ENCODE measurements around the gene ZNF408.

The ZNF408 gene

DNA sequence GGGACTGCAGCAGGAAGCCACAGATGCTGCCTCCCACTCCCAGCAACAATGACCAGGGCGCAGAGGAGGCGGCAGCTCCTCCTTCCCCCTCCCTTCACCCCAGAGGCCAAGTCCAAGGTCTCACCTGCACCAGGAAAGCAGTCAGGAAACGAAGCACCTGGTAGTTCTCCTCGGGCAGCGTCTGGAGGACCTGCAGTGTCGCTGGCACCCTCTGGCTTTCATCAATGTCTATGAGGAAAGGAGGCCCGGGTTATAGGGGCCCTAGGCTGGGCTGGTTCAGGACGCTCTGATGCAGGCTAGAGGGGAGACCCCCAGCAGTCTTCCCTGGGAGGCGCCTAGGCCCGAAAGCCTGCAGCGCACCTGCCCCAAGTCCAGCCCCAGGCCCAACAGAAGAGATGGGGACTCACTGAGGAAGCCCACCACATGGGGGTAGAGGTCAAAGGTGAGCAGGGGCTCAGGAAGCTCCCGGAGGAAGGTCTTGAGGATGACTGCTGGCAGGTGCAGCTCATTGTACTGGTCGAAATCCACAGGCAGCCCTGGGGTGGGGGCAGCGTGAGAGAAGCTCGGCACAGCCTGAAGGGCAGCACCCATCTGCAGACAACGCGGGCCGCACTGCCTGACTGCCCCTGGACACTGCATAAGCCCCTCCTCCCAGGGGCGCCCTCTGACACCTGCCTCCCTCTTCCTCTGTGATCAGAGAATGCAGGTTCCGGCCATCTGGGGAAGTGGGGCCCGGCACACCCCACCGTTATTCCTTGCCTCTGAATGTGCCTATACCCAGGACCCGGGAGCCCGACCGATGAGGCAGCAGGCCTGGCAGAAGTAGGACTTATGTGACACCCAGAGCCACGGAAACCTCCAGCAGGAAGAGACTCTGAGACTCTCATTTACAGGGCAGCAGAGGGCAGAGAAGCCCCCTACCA lies 21.3 kb upstream of the ZNF408 start:
- DNase-seq (ENCODE audit: low read depth): no peak
- no peak overlapping the region for H3K4me3 ChIP-seq (ENCODE audit: control insufficient read depth, low read depth, low read length)
- TF ChIP-seq, protein P1, sequence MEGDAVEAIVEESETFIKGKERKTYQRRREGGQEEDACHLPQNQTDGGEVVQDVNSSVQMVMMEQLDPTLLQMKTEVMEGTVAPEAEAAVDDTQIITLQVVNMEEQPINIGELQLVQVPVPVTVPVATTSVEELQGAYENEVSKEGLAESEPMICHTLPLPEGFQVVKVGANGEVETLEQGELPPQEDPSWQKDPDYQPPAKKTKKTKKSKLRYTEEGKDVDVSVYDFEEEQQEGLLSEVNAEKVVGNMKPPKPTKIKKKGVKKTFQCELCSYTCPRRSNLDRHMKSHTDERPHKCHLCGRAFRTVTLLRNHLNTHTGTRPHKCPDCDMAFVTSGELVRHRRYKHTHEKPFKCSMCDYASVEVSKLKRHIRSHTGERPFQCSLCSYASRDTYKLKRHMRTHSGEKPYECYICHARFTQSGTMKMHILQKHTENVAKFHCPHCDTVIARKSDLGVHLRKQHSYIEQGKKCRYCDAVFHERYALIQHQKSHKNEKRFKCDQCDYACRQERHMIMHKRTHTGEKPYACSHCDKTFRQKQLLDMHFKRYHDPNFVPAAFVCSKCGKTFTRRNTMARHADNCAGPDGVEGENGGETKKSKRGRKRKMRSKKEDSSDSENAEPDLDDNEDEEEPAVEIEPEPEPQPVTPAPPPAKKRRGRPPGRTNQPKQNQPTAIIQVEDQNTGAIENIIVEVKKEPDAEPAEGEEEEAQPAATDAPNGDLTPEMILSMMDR (conservative IDR thresholded peaks at IDR 0.05; ENCODE audit: control insufficient read depth, insufficient read depth, low read depth, low read length): no peak

DNA sequence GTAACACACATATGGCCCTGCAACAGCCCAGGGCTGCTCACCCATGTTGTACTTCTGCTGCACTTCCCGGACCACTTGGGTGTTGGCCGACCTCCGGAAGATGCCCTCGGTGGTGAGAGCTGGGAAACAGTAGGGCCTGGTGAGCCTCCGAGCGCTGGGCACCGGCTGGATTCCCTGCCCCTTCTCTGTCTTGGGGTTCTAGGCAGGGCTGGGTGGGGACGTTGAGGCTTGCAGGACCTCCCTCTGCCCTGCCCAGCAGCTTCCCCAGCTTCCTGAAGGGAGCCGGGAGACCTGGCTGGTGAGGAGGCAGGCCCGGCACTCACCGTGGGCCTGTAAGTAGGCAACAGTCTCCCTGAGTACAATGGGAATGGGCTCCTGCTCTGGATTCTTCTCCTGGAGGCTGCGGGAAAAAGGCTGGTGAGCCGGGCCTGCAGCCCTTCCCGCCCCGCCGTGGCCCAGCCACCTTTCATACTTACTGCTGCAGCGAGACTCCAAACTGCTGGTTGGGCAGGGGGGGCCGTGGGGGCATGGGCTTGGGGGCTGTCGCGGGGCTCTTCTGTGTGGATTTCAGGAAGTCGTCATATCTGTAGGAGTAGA lies 20.6 kb upstream of the ZNF408 start:
- no peak overlapping the region for H3K4me3 ChIP-seq (ENCODE audit: control insufficient read depth, low read depth, low read length)
- TF ChIP-seq, protein P1 (conservative IDR thresholded peaks at IDR 0.05; ENCODE audit: control insufficient read depth, insufficient read depth, low read depth, low read length): no peak
- DNase-seq (ENCODE audit: low read depth): no peak

DNA sequence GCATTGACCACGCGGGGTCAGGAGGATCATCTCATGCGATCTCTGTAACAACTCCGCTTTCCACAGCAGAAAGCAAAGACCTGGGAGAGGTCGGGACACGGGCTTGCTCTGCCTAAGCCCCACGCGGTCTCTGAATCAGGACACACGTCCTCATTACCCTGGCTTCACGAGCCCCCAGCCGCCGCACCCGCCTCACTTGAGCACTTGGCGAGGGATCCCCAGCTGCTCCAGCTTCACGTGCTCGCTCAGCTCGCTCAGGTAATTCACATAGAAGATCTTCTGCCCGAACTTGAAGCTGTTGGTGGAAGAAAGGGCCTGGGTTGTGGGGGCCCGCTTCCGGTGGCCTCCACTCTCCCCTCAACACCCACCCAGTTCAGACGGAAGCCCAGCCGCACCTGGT lies 20.0 kb upstream of the ZNF408 start:
- no peak overlapping the region for H3K4me3 ChIP-seq (ENCODE audit: control insufficient read depth, low read depth, low read length)
- no peak for DNase-seq (ENCODE audit: low read depth)
- TF ChIP-seq, protein P1 (conservative IDR thresholded peaks at IDR 0.05; ENCODE audit: control insufficient read depth, insufficient read depth, low read depth, low read length): no peak

DNA sequence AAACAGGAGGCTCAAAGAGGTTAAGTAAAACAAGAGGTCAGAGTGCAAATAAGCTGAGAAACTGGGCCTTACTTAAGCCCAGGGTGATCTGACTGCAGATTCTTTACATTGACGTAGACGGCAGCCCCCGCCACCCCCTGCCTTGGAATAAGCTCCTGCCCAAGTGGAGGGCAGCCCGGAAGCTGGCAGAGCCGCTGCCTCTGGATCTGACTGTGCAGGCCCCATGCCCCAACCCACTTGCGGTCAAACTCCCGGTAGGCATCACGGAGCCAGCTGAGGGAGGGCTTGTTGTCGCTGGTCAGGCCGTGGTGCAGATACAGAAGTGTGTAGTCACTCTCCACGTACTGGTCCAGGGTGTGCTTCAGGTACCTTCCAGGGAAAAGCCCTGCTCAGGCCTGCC lies 19.0 kb upstream of the ZNF408 start:
- TF ChIP-seq, protein P1 (conservative IDR thresholded peaks at IDR 0.05; ENCODE audit: control insufficient read depth, insufficient read depth, low read depth, low read length): no peak
- H3K4me3 ChIP-seq (ENCODE audit: control insufficient read depth, low read depth, low read length): no peak overlapping the region
- no peak for DNase-seq (ENCODE audit: low read depth)

DNA sequence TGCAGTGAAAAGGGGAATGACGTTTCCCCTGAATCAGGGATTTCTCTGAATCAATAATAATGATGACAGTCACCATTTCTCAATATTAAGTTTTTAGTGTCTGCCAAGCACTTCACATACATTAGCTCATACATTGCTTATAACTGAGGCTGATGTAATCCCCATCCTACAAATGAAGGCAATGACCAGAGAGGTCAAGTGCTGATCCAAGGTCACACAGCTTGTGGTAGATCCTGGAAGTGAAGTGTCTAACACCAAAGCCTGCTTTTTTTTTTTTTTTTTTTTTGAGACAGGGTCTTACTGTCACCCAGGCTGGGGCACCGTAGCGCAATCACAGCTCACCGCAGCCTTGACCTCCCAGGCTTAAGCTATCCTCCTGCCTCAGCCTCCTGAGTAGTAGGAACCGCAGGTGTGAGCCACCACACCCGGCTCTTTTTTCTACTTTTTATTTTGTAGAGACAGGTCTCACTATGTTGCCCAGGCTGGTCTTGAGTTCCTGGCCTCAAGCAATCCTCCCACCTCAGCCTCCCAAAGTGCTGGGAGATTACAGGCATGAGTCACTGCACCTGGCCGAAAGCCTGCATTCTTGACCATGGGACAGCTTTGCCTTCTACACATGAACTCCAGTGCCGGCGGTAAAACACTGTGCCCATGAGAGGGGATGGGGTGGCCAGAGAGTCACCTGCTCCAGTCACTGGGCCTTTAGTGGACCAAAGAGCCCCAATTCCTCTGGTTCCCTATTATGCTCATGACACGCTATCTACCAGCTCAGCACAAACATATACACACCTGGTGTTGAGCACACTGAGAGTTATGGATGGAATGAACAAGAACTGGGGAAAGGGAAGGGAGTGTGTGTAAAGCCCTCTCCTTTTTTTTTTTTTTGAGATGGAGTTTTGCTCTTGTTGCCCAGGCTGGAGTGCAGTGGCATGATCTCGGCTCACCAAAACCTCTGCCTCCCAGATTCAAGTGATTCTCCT lies 17.8 kb upstream of the ZNF408 start:
- TF ChIP-seq, protein P1 (conservative IDR thresholded peaks at IDR 0.05; ENCODE audit: control insufficient read depth, insufficient read depth, low read depth, low read length): no peak
- no peak overlapping the region for H3K4me3 ChIP-seq (ENCODE audit: control insufficient read depth, low read depth, low read length)
- peak; percentile 43 for DNase-seq (ENCODE audit: low read depth)

DNA sequence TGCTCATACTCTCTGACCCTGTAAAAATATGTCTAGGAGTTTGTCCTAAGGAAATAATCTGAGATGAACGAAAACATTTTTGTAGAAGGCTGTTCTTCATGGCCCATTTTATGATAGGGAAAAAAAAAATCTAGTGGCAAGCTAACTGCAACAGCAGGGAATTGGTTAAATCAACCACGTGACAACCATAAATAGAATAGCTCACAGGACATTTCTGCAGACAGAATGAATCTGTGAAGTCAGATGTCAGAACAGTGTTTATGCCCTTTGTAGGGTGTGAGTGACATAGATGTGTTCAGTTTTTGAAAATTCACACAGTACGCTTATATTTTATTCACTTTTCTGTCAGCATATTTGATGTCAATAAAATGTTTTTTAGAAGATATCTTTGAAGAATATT lies 16.5 kb upstream of the ZNF408 start:
- TF ChIP-seq, protein P1 (conservative IDR thresholded peaks at IDR 0.05; ENCODE audit: control insufficient read depth, insufficient read depth, low read depth, low read length): no peak
- no peak for DNase-seq (ENCODE audit: low read depth)
- H3K4me3 ChIP-seq (ENCODE audit: control insufficient read depth, low read depth, low read length): no peak overlapping the region
